H1 (cell line): ENCODE data around the gene RINT1. TPM values are rescaled to one million over a fixed set of nuclear protein-coding genes. Genes with fewer than 3 reads are reported as not detected.

Experiments
- CTCF ChIA-PET: fragments of 300-600 bp; sonication (Branson Sonifier 250); formaldehyde crosslinking; loops from one replicate; lab custom pipeline; 2021; ENCODE audit not compliant: partially characterized antibody; lab: Charles Lee
- POLR2A ChIA-PET: fragments of 300-600 bp; sonication (Branson Sonifier 250); formaldehyde crosslinking; loops from one replicate; lab custom pipeline; 2021; ENCODE audit warnings: inconsistent platforms; ENCODE audit not compliant: partially characterized antibody; lab: Charles Lee
- DNase-seq, 2 experiments: peaks; one replicate each; pipeline versions ENCODE4 v3.0.0 to v3.0.0-alpha.2; 2010 to 2022; ENCODE audit warnings: low spot score in 2 of 2, low read depth in 1 of 2, mixed read lengths in 1 of 2
- FAIRE-seq: peaks from 2 replicates; lab custom pipeline; 2011; peaks lifted over from hg19 to GRCh38; lab: Jason Lieb, UNC
- H2AFZ ChIP-seq: 2 replicates; pipeline ENCODE4 v1.8.1; 2012; ENCODE audit warnings: low read length, inconsistent platforms
- H2AK5ac ChIP-seq: 2 replicates; pipeline ENCODE4 v1.6.1; 2013; ENCODE audit warnings: low read depth, low read length
- H2BK120ac ChIP-seq: replicated peaks from 2 replicates; pipeline ENCODE3; 2013; ENCODE audit warnings: low read depth, low read length, inconsistent platforms
- H2BK12ac ChIP-seq: 2 replicates; pipeline ENCODE4 v1.6.1; 2013; ENCODE audit warnings: low read depth, low read length
- H2BK15ac ChIP-seq: 2 replicates; pipeline ENCODE4 v1.6.1; 2013; ENCODE audit warnings: low read length
- H2BK20ac ChIP-seq: 2 replicates; pipeline ENCODE4 v1.6.1; 2013; ENCODE audit warnings: low read length
- H2BK5ac ChIP-seq: 2 replicates; pipeline ENCODE4 v1.6.1; 2013; ENCODE audit warnings: low read depth, low read length
- H3K14ac ChIP-seq: 2 replicates; pipeline ENCODE4 v1.6.1; 2013; ENCODE audit warnings: inconsistent platforms; ENCODE audit not compliant: insufficient read length
- H3K18ac ChIP-seq: 2 replicates; pipeline ENCODE4 v1.6.1; 2013; ENCODE audit warnings: low read length; ENCODE audit errors: extremely low read depth
- H3K23ac ChIP-seq: 2 replicates; pipeline ENCODE4 v1.6.1; 2013; ENCODE audit warnings: inconsistent platforms; ENCODE audit not compliant: insufficient read length
- H3K23me2 ChIP-seq: 2 replicates; pipeline ENCODE4 v1.6.1; 2013; ENCODE audit warnings: low read depth, low read length
- H3K27ac ChIP-seq: 2 replicates; pipeline ENCODE4 v1.6.1; 2011; ENCODE audit warnings: low read depth, low read length, inconsistent platforms
- H3K27me3 ChIP-seq, 4 experiments: replicated peaks in 1 of 4; 1 replicate in 1 of 4; 2 replicates in 3 of 4; pipeline versions ENCODE4 v1.6.1 to v1.8.1; 2011 to 2013; ENCODE audit warnings: low read length in 3 of 4, mild to moderate bottlenecking in 3 of 4, inconsistent platforms in 2 of 4, mixed read lengths in 2 of 4, moderate library complexity in 1 of 4; ENCODE audit not compliant: control insufficient read depth in 3 of 4, insufficient read depth in 3 of 4; ENCODE audit errors: extremely low read depth in 1 of 4
- H3K36me3 ChIP-seq, 4 experiments: 2 replicates each; pipeline versions ENCODE4 v1.6.1 to v1.8.1; 2011 to 2013; ENCODE audit warnings: mild to moderate bottlenecking in 4 of 4, low read length in 3 of 4, moderate library complexity in 2 of 4, control low read depth in 1 of 4, inconsistent platforms in 1 of 4; ENCODE audit not compliant: insufficient read depth in 4 of 4, control insufficient read depth in 2 of 4
- H3K4ac ChIP-seq: replicated peaks from 2 replicates; pipeline ENCODE3; 2013; ENCODE audit warnings: low read length, low read depth, mixed read lengths, inconsistent platforms; ENCODE audit not compliant: insufficient read length
- H3K4me1 ChIP-seq, 4 experiments: replicated peaks in 1 of 4; 1 replicate in 1 of 4; 2 replicates in 3 of 4; pipeline versions ENCODE4 v1.6.1 to v1.8.1; 2011 to 2013; ENCODE audit warnings: low read length in 3 of 4, inconsistent platforms in 2 of 4, mixed read lengths in 1 of 4; ENCODE audit not compliant: insufficient read depth in 4 of 4, control insufficient read depth in 3 of 4
- H3K4me2 ChIP-seq, 2 experiments: 2 replicates each; pipeline versions ENCODE4 v1.6.1 to v1.8.1; 2011 to 2013; ENCODE audit warnings: low read depth in 2 of 2, low read length in 2 of 2, control low read depth in 1 of 2, inconsistent platforms in 1 of 2, mild to moderate bottlenecking in 1 of 2; ENCODE audit not compliant: insufficient read depth in 1 of 2
- H3K4me3 ChIP-seq, 4 experiments: fragments of 200-600, 300-600 bp in 1 of 4; sonication (generic), shearing (Covaris generic), sonication (Bioruptor Twin) in 1 of 4; 2 replicates each; pipeline versions ENCODE4 v1.5.1 to v1.8.1; 2011 to 2016; ENCODE audit warnings: low read length in 4 of 4, low read depth in 3 of 4, control low read depth in 2 of 4, inconsistent platforms in 2 of 4, mild to moderate bottlenecking in 2 of 4, mixed read lengths in 1 of 4, moderate library complexity in 1 of 4; ENCODE audit not compliant: insufficient read depth in 2 of 4; ENCODE audit errors: extremely low read depth in 1 of 4
- H3K56ac ChIP-seq: replicated peaks from 2 replicates; pipeline ENCODE3; 2013; ENCODE audit warnings: low read depth, mild to moderate bottlenecking, mixed read lengths, low read length, inconsistent platforms; ENCODE audit not compliant: insufficient read length
- H3K79me1 ChIP-seq: 2 replicates; pipeline ENCODE4 v1.6.1; 2013; ENCODE audit warnings: low read depth, low read length, control low read depth
- H3K79me2 ChIP-seq, 2 experiments: 2 replicates each; pipeline versions ENCODE4 v1.6.1 to v1.8.1; 2012 to 2013; ENCODE audit warnings: low read length in 2 of 2, mild to moderate bottlenecking in 2 of 2, inconsistent platforms in 1 of 2; ENCODE audit not compliant: insufficient read depth in 2 of 2, control insufficient read depth in 1 of 2
- H3K9ac ChIP-seq, 4 experiments: replicated peaks in 1 of 4; 1 replicate in 1 of 4; 2 replicates in 3 of 4; pipeline versions ENCODE4 v1.6.1 to v1.8.1; 2011 to 2013; ENCODE audit warnings: low read depth in 3 of 4, low read length in 3 of 4, control low read depth in 2 of 4, mild to moderate bottlenecking in 2 of 4, moderate library complexity in 2 of 4, inconsistent platforms in 1 of 4; ENCODE audit errors: extremely low read depth in 1 of 4
- H3K9me3 ChIP-seq, 2 experiments: 2 replicates each; pipeline versions ENCODE4 v1.6.1 to v1.8.1; 2012 to 2013; ENCODE audit warnings: mild to moderate bottlenecking in 2 of 2, moderate library complexity in 2 of 2, control low read depth in 1 of 2, inconsistent platforms in 1 of 2, low read depth in 1 of 2, low read length in 1 of 2, mixed read lengths in 1 of 2; ENCODE audit not compliant: insufficient read depth in 2 of 2
- H4K20me1 ChIP-seq, 2 experiments: replicated peaks in 1 of 2; 2 replicates each; pipeline versions ENCODE3 to v1.8.1; 2011 to 2013; ENCODE audit warnings: inconsistent platforms in 2 of 2, low read length in 2 of 2, mild to moderate bottlenecking in 1 of 2; ENCODE audit not compliant: insufficient read depth in 2 of 2, control insufficient read depth in 1 of 2
- H4K5ac ChIP-seq: 2 replicates; pipeline ENCODE4 v1.6.1; 2013; ENCODE audit warnings: low read length, low read depth, mixed read lengths, inconsistent platforms; ENCODE audit not compliant: insufficient read length
- H4K8ac ChIP-seq: 2 replicates; pipeline ENCODE4 v1.8.0; 2013; ENCODE audit warnings: mild to moderate bottlenecking, moderate library complexity, low read length, inconsistent platforms; ENCODE audit not compliant: insufficient read depth; ENCODE audit errors: extremely low read depth
- H4K91ac ChIP-seq: replicated peaks from 2 replicates; pipeline ENCODE3; 2013; ENCODE audit warnings: low read length, mixed read lengths, inconsistent platforms; ENCODE audit not compliant: insufficient read length
- BRCA1 ChIP-seq: IDR thresholded peaks from 2 replicates; pipeline ENCODE4 v1.6.1; 2012; ENCODE audit warnings: low read depth, low read length, improper control_type of control experiment
- GABPA ChIP-seq: IDR thresholded peaks from 2 replicates; pipeline ENCODE4 v1.6.1; 2011; ENCODE audit warnings: mild to moderate bottlenecking, low read length, moderate library complexity, borderline replicate concordance; ENCODE audit not compliant: insufficient read depth
- JUN ChIP-seq: IDR thresholded peaks from 2 replicates; pipeline ENCODE4 v1.6.1; 2011; ENCODE audit warnings: low read depth, mild to moderate bottlenecking, improper control_type of control experiment, low read length
- KDM1A ChIP-seq: fragments of 200-600, 300-600 bp; sonication (generic); IDR thresholded peaks from 2 replicates; pipeline ENCODE4 v1.7.1; 2016; ENCODE audit warnings: mild to moderate bottlenecking, low read length, borderline replicate concordance
- NRF1 ChIP-seq: IDR thresholded peaks from 2 replicates; pipeline ENCODE4 v1.6.1; 2011; ENCODE audit warnings: mild to moderate bottlenecking, low read depth, low read length, improper control_type of control experiment
- SAP30 ChIP-seq: fragments of 300-600 bp; sonication (generic); IDR thresholded peaks from 2 replicates; pipeline ENCODE4 v1.7.1; 2012; ENCODE audit warnings: low read length, moderate library complexity, mild to moderate bottlenecking, inconsistent platforms; ENCODE audit not compliant: insufficient read depth, insufficient replicate concordance
- SP1 ChIP-seq: IDR thresholded peaks from 2 replicates; pipeline ENCODE4 v1.6.1; 2011; ENCODE audit warnings: low read depth, low read length
- TCF12 ChIP-seq: IDR thresholded peaks from 2 replicates; pipeline ENCODE4 v1.6.1; 2011; ENCODE audit warnings: low read depth, mild to moderate bottlenecking, low read length
- YY1 ChIP-seq: IDR thresholded peaks from 2 replicates; pipeline ENCODE4 v1.6.1; 2011; ENCODE audit warnings: low read depth, mild to moderate bottlenecking, low read length
- WGBS, 2 experiments: shearing (Covaris generic) in 1 of 2; methylation state at CpG; one replicate each; pipeline versions ENCODE4 v1.1.6 to v1.1.7; 2013 to 2015; ENCODE audit warnings: low lambda C conversion rate in 2 of 2, mixed read lengths in 2 of 2, inconsistent platforms in 1 of 2, low coverage in 1 of 2, missing lambda C conversion rate in 1 of 2; ENCODE audit not compliant: insufficient replicate concordance in 2 of 2, insufficient coverage in 1 of 2, insufficient read length in 1 of 2; ENCODE audit errors: extremely low coverage in 1 of 2, missing lambda C conversion rate in 1 of 2; 5-methylcytosine and 5-hydroxymethylcytosine counted together
- polyA plus RNA-seq, 7 experiments: library from polyadenylated mRNA; depleted of rRNA in 3 of 7; stranded (reverse) in 5 of 7; unstranded in 2 of 7; fragments of >200 nt in 5 of 7; fragments of 200-250 nt in 2 of 7; gene quantifications; 1 replicate in 5 of 7; 2 replicates in 1 of 7; 4 replicates in 1 of 7; pipeline versions ENCODE4 v1.2.1 to v1.2.3, GENCODE V29; 2011 to 2013; ENCODE audit warnings: missing spikeins in 2 of 7, mixed read lengths in 2 of 7
- total RNA-seq: library from RNA; stranded (reverse); fragmentation: NEBNext Ultra II Directional; extraction: Animal tissue kit (Norgen Biotek cat#: 25700); gene quantifications from 2 replicates; pipeline ENCODE4 v1.2.1, GENCODE V29; 2021
- TF ChIP-seq, protein P1 (sequence below), 3 experiments: IDR thresholded peaks; 1 replicate in 2 of 3; 2 replicates in 1 of 3; pipeline versions ENCODE4 v1.5.1 to v1.6.1; 2011; ENCODE audit warnings: low read length in 3 of 3, mild to moderate bottlenecking in 3 of 3, inconsistent platforms in 2 of 3, low read depth in 1 of 3, moderate library complexity in 1 of 3; ENCODE audit not compliant: insufficient read depth in 1 of 3; ENCODE audit errors: control extremely low read depth in 1 of 3
- TF ChIP-seq, protein P2 (sequence below): IDR thresholded peaks from 2 replicates; pipeline ENCODE4 v1.6.1; 2011; ENCODE audit warnings: low read depth, mild to moderate bottlenecking, low read length; ENCODE audit not compliant: insufficient read depth

The RINT1 gene
- total and polyA plus RNA-seq, 2 of the 8 experiments (the other 6 are each of a cell fraction or from before 2014, with no cell fraction given) = 7.8 to 21.8 TPM

GRCh38 chr7:105577251-105577650 lies 45.2 kb downstream of the RINT1 start:
- H2AFZ ChIP-seq = no peak overlapping the region
- H3K23ac ChIP-seq = no peak overlapping the region
- no peak for TF ChIP-seq BRCA1
- no peak for TF ChIP-seq KDM1A
- TF ChIP-seq, protein P1, sequence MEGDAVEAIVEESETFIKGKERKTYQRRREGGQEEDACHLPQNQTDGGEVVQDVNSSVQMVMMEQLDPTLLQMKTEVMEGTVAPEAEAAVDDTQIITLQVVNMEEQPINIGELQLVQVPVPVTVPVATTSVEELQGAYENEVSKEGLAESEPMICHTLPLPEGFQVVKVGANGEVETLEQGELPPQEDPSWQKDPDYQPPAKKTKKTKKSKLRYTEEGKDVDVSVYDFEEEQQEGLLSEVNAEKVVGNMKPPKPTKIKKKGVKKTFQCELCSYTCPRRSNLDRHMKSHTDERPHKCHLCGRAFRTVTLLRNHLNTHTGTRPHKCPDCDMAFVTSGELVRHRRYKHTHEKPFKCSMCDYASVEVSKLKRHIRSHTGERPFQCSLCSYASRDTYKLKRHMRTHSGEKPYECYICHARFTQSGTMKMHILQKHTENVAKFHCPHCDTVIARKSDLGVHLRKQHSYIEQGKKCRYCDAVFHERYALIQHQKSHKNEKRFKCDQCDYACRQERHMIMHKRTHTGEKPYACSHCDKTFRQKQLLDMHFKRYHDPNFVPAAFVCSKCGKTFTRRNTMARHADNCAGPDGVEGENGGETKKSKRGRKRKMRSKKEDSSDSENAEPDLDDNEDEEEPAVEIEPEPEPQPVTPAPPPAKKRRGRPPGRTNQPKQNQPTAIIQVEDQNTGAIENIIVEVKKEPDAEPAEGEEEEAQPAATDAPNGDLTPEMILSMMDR (IDR thresholded peaks at IDR 0.05; ENCODE audit: control extremely low read depth in 1 of 3, insufficient read depth in 1 of 3, low read depth in 1 of 3, low read length in 3 of 3) = no peak
- TF ChIP-seq TCF12 = no peak
- TF ChIP-seq SAP30 = no peak
- TF ChIP-seq JUN = no peak
- no peak for TF ChIP-seq GABPA
- no peak for TF ChIP-seq YY1
- no peak for TF ChIP-seq NRF1
- no peak for TF ChIP-seq SP1
- TF ChIP-seq, protein P2, sequence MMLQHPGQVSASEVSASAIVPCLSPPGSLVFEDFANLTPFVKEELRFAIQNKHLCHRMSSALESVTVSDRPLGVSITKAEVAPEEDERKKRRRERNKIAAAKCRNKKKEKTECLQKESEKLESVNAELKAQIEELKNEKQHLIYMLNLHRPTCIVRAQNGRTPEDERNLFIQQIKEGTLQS = no peak
- DNase-seq (no peak), FAIRE-seq (no peak)
- H2BK12ac ChIP-seq = no peak overlapping the region
- no peaks in the 10 kb centered on the region; a peak in 1 of 4 replicates for H3K9me3 ChIP-seq
- H2BK5ac ChIP-seq = no peak overlapping the region
- H3K79me1 ChIP-seq = no peaks in the 10 kb centered on the region
- no peaks in the 10 kb centered on the region for H3K36me3 ChIP-seq
- H3K4me2 ChIP-seq = no peak overlapping the region
- CTCF ChIA-PET = interaction anchor here (1.7 kb wide), 1 partner anchor 46 kb away, joined by 7 read pairs; the partner anchor contains the start of gene RINT1
- H3K23me2 ChIP-seq = peaks cover 3% of the 10 kb centered on the region; the same call in 1 of the 2 replicates
- H3K18ac ChIP-seq = no peak overlapping the region
- H3K27ac ChIP-seq = no peak overlapping the region
- H3K9ac ChIP-seq = no peak overlapping the region
- H2BK120ac ChIP-seq = no peak overlapping the region
- no peak overlapping the region for H3K56ac ChIP-seq
- peaks cover 0 to 5% (median 1%) of the 10 kb centered on the region in 4 experiments; a peak in 3 of 7 replicates for H3K4me1 ChIP-seq
- no peaks in the 10 kb centered on the region for H4K20me1 ChIP-seq
- no peak overlapping the region for H4K8ac ChIP-seq
- H3K27me3 ChIP-seq = no peaks in the 10 kb centered on the region
- H2BK20ac ChIP-seq = no peak overlapping the region
- H2AK5ac ChIP-seq = no peak overlapping the region
- no peak overlapping the region for H3K4ac ChIP-seq
- POLR2A ChIA-PET = interaction anchor here (0.6 to 1.3 kb wide), 2 partner anchors 63 to 186 kb away, joined by 3 read pairs; no protein-coding TSS in a partner anchor
- H2BK15ac ChIP-seq = no peak overlapping the region
- H3K79me2 ChIP-seq = no peaks in the 10 kb centered on the region
- H3K14ac ChIP-seq = no peak overlapping the region
- no peak overlapping the region for H4K91ac ChIP-seq
- WGBS, 2 experiments = 90% methylated on average over 1 of the region's 1 CpG; no CpG with 5 or more reads in 1 of the 2 experiments
- H4K5ac ChIP-seq = no peak overlapping the region
- H3K4me3 ChIP-seq = no peak overlapping the region
